ENCODE results near the gene ABCG4. TPM values are rescaled to one million over a fixed set of nuclear protein-coding genes. Genes with fewer than 3 reads are reported as not detected.

The ABCG4 gene
- total RNA-seq, 1 donor from 2014 or later, result 1.8 TPM

- DNase-seq, result no peak
- peak overlapping the region; percentile 88 for H3K27ac ChIP-seq (replicated peaks)
- H3K4me1 ChIP-seq, result peaks cover 37% of the 10 kb centered on the region
- no peaks in the 10 kb centered on the region for H3K9me3 ChIP-seq (replicated peaks)
- peak overlapping the region; percentile 99 for H3K4me3 ChIP-seq
- H3K27me3 ChIP-seq (ENCODE audit: low read depth), result no peaks in the 10 kb centered on the region
- intact Hi-C loops (cut with micrococcal nuclease), result no loop called here
- peaks cover 35% of the 10 kb centered on the region for H3K36me3 ChIP-seq
- TF ChIP-seq, protein P1, sequence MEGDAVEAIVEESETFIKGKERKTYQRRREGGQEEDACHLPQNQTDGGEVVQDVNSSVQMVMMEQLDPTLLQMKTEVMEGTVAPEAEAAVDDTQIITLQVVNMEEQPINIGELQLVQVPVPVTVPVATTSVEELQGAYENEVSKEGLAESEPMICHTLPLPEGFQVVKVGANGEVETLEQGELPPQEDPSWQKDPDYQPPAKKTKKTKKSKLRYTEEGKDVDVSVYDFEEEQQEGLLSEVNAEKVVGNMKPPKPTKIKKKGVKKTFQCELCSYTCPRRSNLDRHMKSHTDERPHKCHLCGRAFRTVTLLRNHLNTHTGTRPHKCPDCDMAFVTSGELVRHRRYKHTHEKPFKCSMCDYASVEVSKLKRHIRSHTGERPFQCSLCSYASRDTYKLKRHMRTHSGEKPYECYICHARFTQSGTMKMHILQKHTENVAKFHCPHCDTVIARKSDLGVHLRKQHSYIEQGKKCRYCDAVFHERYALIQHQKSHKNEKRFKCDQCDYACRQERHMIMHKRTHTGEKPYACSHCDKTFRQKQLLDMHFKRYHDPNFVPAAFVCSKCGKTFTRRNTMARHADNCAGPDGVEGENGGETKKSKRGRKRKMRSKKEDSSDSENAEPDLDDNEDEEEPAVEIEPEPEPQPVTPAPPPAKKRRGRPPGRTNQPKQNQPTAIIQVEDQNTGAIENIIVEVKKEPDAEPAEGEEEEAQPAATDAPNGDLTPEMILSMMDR (IDR thresholded peaks at IDR 0.05; ENCODE audit: borderline replicate concordance), result no peak
These were observed 40.6 kb upstream of the ABCG4 start for GRCh38 chr11:119108146-119108856.

GRCh38 chr11:119108857-119109221, 40.0 kb upstream of the ABCG4 start:
- no peak overlapping the region for H3K27ac ChIP-seq (replicated peaks)
- H3K4me1 ChIP-seq, result peaks cover 34% of the 10 kb centered on the region
- no peak for DNase-seq
- intact Hi-C loops (cut with micrococcal nuclease), result no loop called here
- H3K4me3 ChIP-seq, result peak overlapping the region; percentile 99
- peaks cover 40% of the 10 kb centered on the region for H3K36me3 ChIP-seq
- TF ChIP-seq, protein P1 (IDR thresholded peaks at IDR 0.05; ENCODE audit: borderline replicate concordance), result no peak
- no peaks in the 10 kb centered on the region for H3K9me3 ChIP-seq (replicated peaks)
- no peaks in the 10 kb centered on the region for H3K27me3 ChIP-seq (ENCODE audit: low read depth)

- peaks cover 48% of the 10 kb centered on the region for H3K36me3 ChIP-seq
These were observed 39.0 kb upstream of the ABCG4 start for GRCh38 chr11:119109843-119110242.

DNA sequence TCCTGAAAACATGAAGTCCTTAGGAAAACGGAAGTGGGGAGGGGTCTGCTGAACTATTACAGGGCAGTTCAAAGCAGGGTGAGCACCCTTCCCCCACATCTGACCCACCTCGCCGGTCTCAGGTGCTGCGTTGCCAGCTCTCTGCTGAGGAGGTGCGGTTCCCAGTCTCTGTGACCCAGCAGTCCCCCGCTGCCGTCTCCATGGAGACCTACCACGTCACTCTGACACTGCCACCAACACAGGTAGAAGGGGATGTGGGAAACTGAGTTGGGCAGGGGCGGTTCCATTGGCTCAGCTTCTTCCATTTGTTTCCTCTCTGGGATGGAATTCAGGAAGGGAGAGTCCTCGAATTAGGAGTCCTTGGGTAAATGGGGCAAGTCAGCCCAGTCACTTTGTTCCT, 38.4 kb upstream of the ABCG4 start:
- H3K4me1 ChIP-seq, result peaks cover 34% of the 10 kb centered on the region
- intact Hi-C loops (cut with micrococcal nuclease), result no loop called here
- no peaks in the 10 kb centered on the region for H3K9me3 ChIP-seq (replicated peaks)
- TF ChIP-seq, protein P1 (IDR thresholded peaks at IDR 0.05; ENCODE audit: borderline replicate concordance), result no peak
- H3K27me3 ChIP-seq (ENCODE audit: low read depth), result no peaks in the 10 kb centered on the region
- no peak overlapping the region for H3K4me3 ChIP-seq
- no peak overlapping the region for H3K27ac ChIP-seq (replicated peaks)
- peaks cover 48% of the 10 kb centered on the region for H3K36me3 ChIP-seq
- no peak for DNase-seq

More at GRCh38 chr11:119109843-119110242, 39.0 kb upstream of the ABCG4 start:
- Histone ChIP-seq H3K27me3 (ENCODE audit: low read depth) (no peaks in the 10 kb centered on the region), H3K9me3 (replicated peaks) (no peaks in the 10 kb centered on the region), H3K4me1 (peaks cover 34% of the 10 kb centered on the region), H3K4me3 (no peak overlapping the region), H3K27ac (replicated peaks) (no peak overlapping the region)
- DNase-seq, result no peak
- intact Hi-C loops (cut with micrococcal nuclease), result no loop called here
- TF ChIP-seq, protein P1 (IDR thresholded peaks at IDR 0.05; ENCODE audit: borderline replicate concordance), result no peak

DNA sequence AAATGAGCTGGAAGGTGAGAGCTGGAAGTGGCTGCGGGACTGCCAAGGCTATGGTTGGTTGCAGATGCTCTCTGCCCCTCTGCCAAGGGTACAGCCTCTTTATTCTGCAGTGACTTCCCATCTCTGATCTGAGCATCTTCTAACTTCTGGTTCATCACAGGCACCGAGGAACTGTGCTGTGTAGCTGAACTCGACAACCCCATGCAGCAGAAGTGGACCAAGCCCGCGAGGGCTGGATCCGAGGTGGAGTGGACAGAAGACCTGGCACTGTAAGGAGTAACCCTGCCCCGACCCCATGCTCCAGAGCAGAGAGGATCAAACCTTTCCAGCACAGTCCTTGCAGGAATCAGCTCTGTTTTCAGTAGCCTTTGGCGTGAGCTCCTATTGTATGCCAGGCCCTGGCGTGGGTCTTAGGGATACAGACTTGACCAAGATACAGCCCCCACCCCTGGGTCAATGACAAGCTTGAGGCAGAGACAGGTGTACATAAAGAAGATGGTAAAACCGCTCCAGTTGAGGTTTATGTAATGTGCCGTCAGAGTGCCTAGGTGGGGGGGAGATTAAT, 37.4 kb upstream of the ABCG4 start:
- TF ChIP-seq, protein P1 (IDR thresholded peaks at IDR 0.05; ENCODE audit: borderline replicate concordance), result no peak
- Histone ChIP-seq H3K27me3 (ENCODE audit: low read depth) (no peaks in the 10 kb centered on the region), H3K27ac (replicated peaks) (no peak overlapping the region), H3K9me3 (replicated peaks) (no peaks in the 10 kb centered on the region), H3K4me3 (no peak overlapping the region), H3K4me1 (peaks cover 28% of the 10 kb centered on the region), H3K36me3 (peaks cover 54% of the 10 kb centered on the region)
- intact Hi-C loops (cut with micrococcal nuclease), result no loop called here
- DNase-seq, result no peak
